HEK293 (cell line): ENCODE data around the gene IER3IP1.

ENCODE experiments used
- KLF10 ChIP-seq: fragments of 450-650 bp; IDR thresholded peaks from 2 replicates; pipeline ENCODE4 v1.5.1; 2018; ENCODE audit warnings: missing biosample characterization, mild to moderate bottlenecking, missing genetic modification characterization
- TCF7L2 ChIP-seq: IDR thresholded peaks from 2 replicates; pipeline ENCODE4 v1.6.1; 2011; ENCODE audit warnings: low read depth, mild to moderate bottlenecking, inconsistent platforms, low read length, moderate library complexity, borderline replicate concordance
- ZBTB49 ChIP-seq: fragments of 450-650 bp; formaldehyde crosslinking; IDR thresholded peaks from 2 replicates; pipeline ENCODE4 v1.5.1; 2016; ENCODE audit warnings: missing biosample characterization, missing genetic modification characterization, low read depth
- ZFP41 ChIP-seq: fragments of 450-650 bp; formaldehyde crosslinking; IDR thresholded peaks from 2 replicates; pipeline ENCODE4 v1.5.1; 2016; ENCODE audit warnings: missing biosample characterization, missing genetic modification characterization, borderline replicate concordance
- ZIC2 ChIP-seq: fragments of 450-650 bp; formaldehyde crosslinking; IDR thresholded peaks from 2 replicates; pipeline ENCODE4 v1.5.1; 2016; ENCODE audit warnings: missing biosample characterization, missing genetic modification characterization
- ZNF121 ChIP-seq: fragments of 450-650 bp; formaldehyde crosslinking; IDR thresholded peaks from 2 replicates; pipeline ENCODE4 v1.5.1; 2016; ENCODE audit warnings: missing biosample characterization, missing genetic modification characterization
- ZNF311 ChIP-seq: fragments of 450-650 bp; formaldehyde crosslinking; IDR thresholded peaks from 2 replicates; pipeline ENCODE4 v1.5.1; 2017; ENCODE audit warnings: missing biosample characterization, missing genetic modification characterization, borderline replicate concordance
- ZNF324 ChIP-seq: fragments of 450-650 bp; formaldehyde crosslinking; IDR thresholded peaks from 2 replicates; pipeline ENCODE4 v1.5.1; 2016; ENCODE audit warnings: missing biosample characterization, missing genetic modification characterization
- ZNF350 ChIP-seq: fragments of 450-650 bp; formaldehyde crosslinking; IDR thresholded peaks from 2 replicates; pipeline ENCODE4 v1.5.0; 2017; ENCODE audit warnings: missing biosample characterization, mild to moderate bottlenecking, missing genetic modification characterization
- ZNF423 ChIP-seq: fragments of 450-650 bp; formaldehyde crosslinking; IDR thresholded peaks from 2 replicates; pipeline ENCODE4 v1.5.1; 2016; ENCODE audit warnings: missing biosample characterization, missing genetic modification characterization
- ZNF560 ChIP-seq: fragments of 450-650 bp; formaldehyde crosslinking; IDR thresholded peaks from 2 replicates; pipeline ENCODE4 v1.5.1; 2017; ENCODE audit warnings: missing biosample characterization, missing genetic modification characterization, borderline replicate concordance
- ZNF785 ChIP-seq: fragments of 450-650 bp; formaldehyde crosslinking; IDR thresholded peaks from 2 replicates; pipeline ENCODE4 v1.5.1; 2016; ENCODE audit warnings: missing biosample characterization, missing genetic modification characterization
- TF ChIP-seq, protein P1 (sequence below): fragments of 450-650 bp; formaldehyde crosslinking; IDR thresholded peaks from 2 replicates; pipeline ENCODE4 v1.5.1; 2016; ENCODE audit warnings: missing biosample characterization, missing genetic modification characterization
- TF ChIP-seq, protein P2 (sequence below): fragments of 450-650 bp; formaldehyde crosslinking; conservative IDR thresholded peaks from 2 replicates; pipeline ENCODE4 v1.5.1; 2016; ENCODE audit warnings: low read depth, missing biosample characterization, missing genetic modification characterization

DNA sequence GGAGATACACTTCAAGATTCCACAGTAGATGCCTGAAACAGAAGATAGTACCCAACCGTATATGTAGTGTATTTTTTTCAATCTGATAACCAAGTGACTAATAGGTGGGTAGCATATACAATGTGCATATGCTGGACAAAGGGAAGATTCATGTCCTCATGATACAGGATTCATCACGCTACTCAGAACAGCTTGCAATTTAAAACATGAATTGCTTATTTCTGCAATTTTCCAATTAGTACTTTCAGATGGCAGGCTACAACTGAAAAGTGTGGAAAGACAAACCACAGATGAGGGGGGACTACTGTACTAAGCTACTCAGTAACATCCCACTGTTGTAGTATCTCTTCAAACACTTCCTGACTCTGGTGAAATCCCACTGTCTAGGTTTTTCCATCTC lies 3.7 kb downstream of the IER3IP1 start:
- TF ChIP-seq ZFP41 (tag by site-specific recombination) (no peak), ZNF560 (tag by site-specific recombination) (no peak), KLF10 (tag by site-specific recombination) (no peak), ZNF311 (no peak), ZIC2 (tag by site-specific recombination) (no peak), ZBTB49 (tag by site-specific recombination) (no peak), ZNF423 (tag by site-specific recombination) (no peak), ZNF324 (tag by site-specific recombination) (no peak), ZNF785 (tag by site-specific recombination) (no peak), TCF7L2 (no peak), ZNF121 (tag by site-specific recombination) (no peak), ZNF350 (no peak)
- TF ChIP-seq, protein P1, sequence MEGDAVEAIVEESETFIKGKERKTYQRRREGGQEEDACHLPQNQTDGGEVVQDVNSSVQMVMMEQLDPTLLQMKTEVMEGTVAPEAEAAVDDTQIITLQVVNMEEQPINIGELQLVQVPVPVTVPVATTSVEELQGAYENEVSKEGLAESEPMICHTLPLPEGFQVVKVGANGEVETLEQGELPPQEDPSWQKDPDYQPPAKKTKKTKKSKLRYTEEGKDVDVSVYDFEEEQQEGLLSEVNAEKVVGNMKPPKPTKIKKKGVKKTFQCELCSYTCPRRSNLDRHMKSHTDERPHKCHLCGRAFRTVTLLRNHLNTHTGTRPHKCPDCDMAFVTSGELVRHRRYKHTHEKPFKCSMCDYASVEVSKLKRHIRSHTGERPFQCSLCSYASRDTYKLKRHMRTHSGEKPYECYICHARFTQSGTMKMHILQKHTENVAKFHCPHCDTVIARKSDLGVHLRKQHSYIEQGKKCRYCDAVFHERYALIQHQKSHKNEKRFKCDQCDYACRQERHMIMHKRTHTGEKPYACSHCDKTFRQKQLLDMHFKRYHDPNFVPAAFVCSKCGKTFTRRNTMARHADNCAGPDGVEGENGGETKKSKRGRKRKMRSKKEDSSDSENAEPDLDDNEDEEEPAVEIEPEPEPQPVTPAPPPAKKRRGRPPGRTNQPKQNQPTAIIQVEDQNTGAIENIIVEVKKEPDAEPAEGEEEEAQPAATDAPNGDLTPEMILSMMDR (tag by site-specific recombination) = no peak
- TF ChIP-seq, protein P2, sequence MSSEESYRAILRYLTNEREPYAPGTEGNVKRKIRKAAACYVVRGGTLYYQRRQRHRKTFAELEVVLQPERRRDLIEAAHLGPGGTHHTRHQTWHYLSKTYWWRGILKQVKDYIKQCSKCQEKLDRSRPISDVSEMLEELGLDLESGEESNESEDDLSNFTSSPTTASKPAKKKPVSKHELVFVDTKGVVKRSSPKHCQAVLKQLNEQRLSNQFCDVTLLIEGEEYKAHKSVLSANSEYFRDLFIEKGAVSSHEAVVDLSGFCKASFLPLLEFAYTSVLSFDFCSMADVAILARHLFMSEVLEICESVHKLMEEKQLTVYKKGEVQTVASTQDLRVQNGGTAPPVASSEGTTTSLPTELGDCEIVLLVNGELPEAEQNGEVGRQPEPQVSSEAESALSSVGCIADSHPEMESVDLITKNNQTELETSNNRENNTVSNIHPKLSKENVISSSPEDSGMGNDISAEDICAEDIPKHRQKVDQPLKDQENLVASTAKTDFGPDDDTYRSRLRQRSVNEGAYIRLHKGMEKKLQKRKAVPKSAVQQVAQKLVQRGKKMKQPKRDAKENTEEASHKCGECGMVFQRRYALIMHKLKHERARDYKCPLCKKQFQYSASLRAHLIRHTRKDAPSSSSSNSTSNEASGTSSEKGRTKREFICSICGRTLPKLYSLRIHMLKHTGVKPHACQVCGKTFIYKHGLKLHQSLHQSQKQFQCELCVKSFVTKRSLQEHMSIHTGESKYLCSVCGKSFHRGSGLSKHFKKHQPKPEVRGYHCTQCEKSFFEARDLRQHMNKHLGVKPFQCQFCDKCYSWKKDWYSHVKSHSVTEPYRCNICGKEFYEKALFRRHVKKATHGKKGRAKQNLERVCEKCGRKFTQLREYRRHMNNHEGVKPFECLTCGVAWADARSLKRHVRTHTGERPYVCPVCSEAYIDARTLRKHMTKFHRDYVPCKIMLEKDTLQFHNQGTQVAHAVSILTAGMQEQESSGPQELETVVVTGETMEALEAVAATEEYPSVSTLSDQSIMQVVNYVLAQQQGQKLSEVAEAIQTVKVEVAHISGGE (tag by site-specific recombination) = no peak
